Ovary (tissue), 3 donors: ENCODE data around the gene PRRT1.

ENCODE experiments used
- POLR2A ChIP-seq: fragments of 450-650 bp; IDR thresholded peaks from one replicate; pipeline ENCODE4 v1.6.1; 2017; ENCODE audit warnings: antibody characterized with exemption, mild to moderate bottlenecking, moderate library complexity
- TF ChIP-seq, protein P1 (sequence below), 3 donors: fragments of 450-650 bp in 2 of 3; fragments of 200-600 bp in 1 of 3; IDR thresholded peaks; one replicate each; pipeline versions ENCODE4 v1.5.1 to v1.8.0; 2016 to 2022; ENCODE audit warnings: antibody characterized with exemption in 3 of 3, mild to moderate bottlenecking in 1 of 3
- donor health status: DM: no; HTN: no; CAD: no.

GRCh38 chr6:32183483-32184083 lies 31.8 kb upstream of the PRRT1 start:
- TF ChIP-seq, protein P1, sequence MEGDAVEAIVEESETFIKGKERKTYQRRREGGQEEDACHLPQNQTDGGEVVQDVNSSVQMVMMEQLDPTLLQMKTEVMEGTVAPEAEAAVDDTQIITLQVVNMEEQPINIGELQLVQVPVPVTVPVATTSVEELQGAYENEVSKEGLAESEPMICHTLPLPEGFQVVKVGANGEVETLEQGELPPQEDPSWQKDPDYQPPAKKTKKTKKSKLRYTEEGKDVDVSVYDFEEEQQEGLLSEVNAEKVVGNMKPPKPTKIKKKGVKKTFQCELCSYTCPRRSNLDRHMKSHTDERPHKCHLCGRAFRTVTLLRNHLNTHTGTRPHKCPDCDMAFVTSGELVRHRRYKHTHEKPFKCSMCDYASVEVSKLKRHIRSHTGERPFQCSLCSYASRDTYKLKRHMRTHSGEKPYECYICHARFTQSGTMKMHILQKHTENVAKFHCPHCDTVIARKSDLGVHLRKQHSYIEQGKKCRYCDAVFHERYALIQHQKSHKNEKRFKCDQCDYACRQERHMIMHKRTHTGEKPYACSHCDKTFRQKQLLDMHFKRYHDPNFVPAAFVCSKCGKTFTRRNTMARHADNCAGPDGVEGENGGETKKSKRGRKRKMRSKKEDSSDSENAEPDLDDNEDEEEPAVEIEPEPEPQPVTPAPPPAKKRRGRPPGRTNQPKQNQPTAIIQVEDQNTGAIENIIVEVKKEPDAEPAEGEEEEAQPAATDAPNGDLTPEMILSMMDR (IDR thresholded peaks at IDR 0.05), result no peak
- TF ChIP-seq POLR2A, result no peak
